Mucosa of rectum (tissue), 2 donors: ENCODE data around the gene AQP12A.

Source experiments
- H3K27ac ChIP-seq, 2 donors: one replicate each; pipeline ENCODE4 v1.7.0; 2013; ENCODE audit warnings: inconsistent platforms in 2 of 2, low read depth in 2 of 2, low read length in 2 of 2
- H3K27me3 ChIP-seq, 2 donors: one replicate each; pipeline ENCODE4 v1.7.0; 2013; ENCODE audit warnings: low read length in 2 of 2; ENCODE audit not compliant: control insufficient read depth in 2 of 2, insufficient read depth in 2 of 2
- H3K36me3 ChIP-seq, 2 donors: one replicate each; pipeline ENCODE4 v1.7.0; 2013; ENCODE audit warnings: low read length in 2 of 2; ENCODE audit not compliant: control insufficient read depth in 2 of 2, insufficient read depth in 2 of 2
- H3K4me1 ChIP-seq, 2 donors: one replicate each; pipeline ENCODE4 v1.7.0; 2013; ENCODE audit warnings: low read length in 2 of 2, mild to moderate bottlenecking in 1 of 2; ENCODE audit not compliant: control insufficient read depth in 2 of 2, insufficient read depth in 2 of 2
- H3K4me3 ChIP-seq, 2 donors: one replicate each; pipeline ENCODE4 v1.7.0; 2013; ENCODE audit warnings: low read length in 2 of 2
- H3K9ac ChIP-seq, 2 donors: one replicate each; pipeline ENCODE4 v1.7.0; 2013; ENCODE audit warnings: low read length in 2 of 2, low read depth in 1 of 2, mild to moderate bottlenecking in 1 of 2
- H3K9me3 ChIP-seq, 2 donors: one replicate each; pipeline ENCODE4 v1.7.0; 2013; ENCODE audit warnings: low read length in 2 of 2; ENCODE audit not compliant: control insufficient read depth in 2 of 2
- donor health status: healthy.
- donor health status: Normal muscosa, but diverticular disease.

AQP12A gene

GRCh38 chr2:240737958-240738357 lies 46.3 kb downstream of the AQP12A start:
- no peak overlapping the region for H3K9ac ChIP-seq
- H3K36me3 ChIP-seq: no peaks in the 10 kb centered on the region
- peaks cover 0 to 3% of the 10 kb centered on the region in 2 donors for H3K27me3 ChIP-seq
- H3K4me1 ChIP-seq: no peaks in the 10 kb centered on the region
- no peaks in the 10 kb centered on the region for H3K9me3 ChIP-seq
- H3K27ac ChIP-seq: no peak overlapping the region
- no peak overlapping the region for H3K4me3 ChIP-seq

- Histone ChIP-seq H3K27me3 (peaks cover 0 to 2% of the 10 kb centered on the region in 2 donors), H3K4me1 (no peaks in the 10 kb centered on the region), H3K36me3 (no peaks in the 10 kb centered on the region), H3K27ac (no peak overlapping the region), H3K9me3 (no peaks in the 10 kb centered on the region), H3K4me3 (no peak overlapping the region), H3K9ac (no peak overlapping the region)
These were observed 48.1 kb downstream of the AQP12A start for GRCh38 chr2:240739797-240740196.

- Histone ChIP-seq H3K4me3 (no peak overlapping the region), H3K27me3 (no peaks in the 10 kb centered on the region), H3K4me1 (no peaks in the 10 kb centered on the region), H3K27ac (no peak overlapping the region), H3K9me3 (no peaks in the 10 kb centered on the region), H3K9ac (no peak overlapping the region), H3K36me3 (no peaks in the 10 kb centered on the region)
These were observed 49.4 kb downstream of the AQP12A start for GRCh38 chr2:240741091-240741490.

- H3K4me3 ChIP-seq: no peak overlapping the region
- H3K4me1 ChIP-seq: no peaks in the 10 kb centered on the region
- no peaks in the 10 kb centered on the region for H3K27me3 ChIP-seq
- H3K9me3 ChIP-seq: no peaks in the 10 kb centered on the region
- H3K27ac ChIP-seq: no peak overlapping the region
- no peak overlapping the region for H3K9ac ChIP-seq
- no peaks in the 10 kb centered on the region for H3K36me3 ChIP-seq
These were observed 51.0 kb downstream of the AQP12A start for GRCh38 chr2:240742602-240743095.

DNA sequence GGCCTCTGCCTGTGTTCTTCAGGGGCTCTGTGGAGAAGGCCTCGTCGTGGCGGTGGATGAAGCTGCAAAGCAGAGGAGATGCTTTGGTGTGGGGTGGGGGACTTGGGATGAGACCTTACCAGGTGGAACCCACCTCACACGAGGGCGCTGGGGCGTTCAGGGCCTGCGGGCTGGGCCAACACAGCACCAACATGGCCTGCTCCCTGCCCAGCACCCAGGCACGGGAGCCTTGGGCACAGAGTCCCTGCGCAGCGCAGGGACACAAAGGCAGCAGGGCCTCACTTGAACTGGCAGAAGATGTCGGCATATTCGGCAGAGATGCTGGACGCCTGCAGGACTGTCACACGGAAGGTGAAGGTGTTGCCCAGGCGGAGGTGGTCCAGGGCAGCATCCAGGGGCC lies 53.8 kb downstream of the AQP12A start:
- H3K4me1 ChIP-seq: no peaks in the 10 kb centered on the region
- H3K9me3 ChIP-seq: no peaks in the 10 kb centered on the region
- no peaks in the 10 kb centered on the region for H3K27me3 ChIP-seq
- H3K36me3 ChIP-seq: no peaks in the 10 kb centered on the region
- no peak overlapping the region for H3K27ac ChIP-seq
- H3K9ac ChIP-seq: no peak overlapping the region
- H3K4me3 ChIP-seq: no peak overlapping the region

DNA sequence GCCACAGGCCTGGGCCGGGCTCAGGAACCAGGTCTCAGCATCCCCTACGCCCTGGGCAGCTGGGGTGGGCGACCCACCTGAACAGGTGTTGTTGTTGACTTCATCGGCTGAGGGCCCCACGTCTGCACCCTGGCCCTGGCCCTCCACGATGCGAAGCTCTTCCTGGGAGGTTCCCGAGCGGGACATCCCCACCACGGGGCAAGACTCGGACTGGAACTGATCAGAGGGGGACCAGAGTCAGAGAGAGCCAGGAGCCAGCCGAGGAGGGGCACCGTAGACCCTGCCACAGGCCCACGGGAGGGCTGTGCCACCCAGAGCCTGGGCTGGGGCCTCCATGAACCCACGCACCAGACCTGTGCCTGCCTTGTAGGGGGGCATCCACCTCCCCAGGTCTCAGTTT lies 54.3 kb downstream of the AQP12A start:
- H3K4me1 ChIP-seq: no peaks in the 10 kb centered on the region
- H3K4me3 ChIP-seq: no peak overlapping the region
- no peaks in the 10 kb centered on the region for H3K27me3 ChIP-seq
- H3K9me3 ChIP-seq: no peaks in the 10 kb centered on the region
- H3K36me3 ChIP-seq: no peaks in the 10 kb centered on the region
- H3K9ac ChIP-seq: no peak overlapping the region
- H3K27ac ChIP-seq: no peak overlapping the region

GRCh38 chr2:240746671-240747070 lies 55.0 kb downstream of the AQP12A start:
- Histone ChIP-seq H3K9ac (no peak overlapping the region), H3K27ac (no peak overlapping the region), H3K4me3 (no peak overlapping the region), H3K36me3 (no peaks in the 10 kb centered on the region), H3K4me1 (no peaks in the 10 kb centered on the region), H3K9me3 (no peaks in the 10 kb centered on the region), H3K27me3 (peaks cover 0 to 2% of the 10 kb centered on the region in 2 donors)

DNA sequence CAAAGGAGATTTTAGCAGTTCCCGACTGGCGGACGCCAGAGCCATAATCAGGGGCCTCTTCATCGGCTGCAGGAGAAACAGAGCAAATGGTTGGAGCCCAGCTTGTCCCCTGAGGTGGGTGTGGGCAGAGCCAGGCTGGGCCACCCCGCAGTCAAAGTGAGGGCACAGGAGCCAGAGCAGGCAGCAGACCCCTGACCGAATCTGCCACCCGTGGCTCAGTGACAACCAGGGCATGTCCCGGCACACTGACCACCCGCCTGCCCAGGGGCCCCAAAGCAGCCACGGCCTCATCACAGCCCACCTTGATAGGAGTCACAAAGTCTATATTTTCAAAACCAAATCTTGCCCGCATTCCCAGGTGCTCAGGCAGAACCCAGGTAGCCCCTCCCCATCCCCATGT lies 55.6 kb downstream of the AQP12A start:
- Histone ChIP-seq H3K9me3 (no peaks in the 10 kb centered on the region), H3K9ac (no peak overlapping the region), H3K4me3 (no peak overlapping the region), H3K36me3 (no peaks in the 10 kb centered on the region), H3K4me1 (no peaks in the 10 kb centered on the region), H3K27me3 (peaks cover 0 to 2% of the 10 kb centered on the region in 2 donors), H3K27ac (no peak overlapping the region)
